ENCODE measurements around the gene AICDA.
"Not testable (repeated sequence)": the region's sequence is repeated elsewhere in the genome, so short reads cannot be mapped to it uniquely, and the experiment has no call there.

The AICDA gene

GRCh38 chr12:8609061-8609570 lies 3.5 kb downstream of the AICDA start:
- DNase-seq (ENCODE audit: low read depth) = peak; percentile 33

DNA sequence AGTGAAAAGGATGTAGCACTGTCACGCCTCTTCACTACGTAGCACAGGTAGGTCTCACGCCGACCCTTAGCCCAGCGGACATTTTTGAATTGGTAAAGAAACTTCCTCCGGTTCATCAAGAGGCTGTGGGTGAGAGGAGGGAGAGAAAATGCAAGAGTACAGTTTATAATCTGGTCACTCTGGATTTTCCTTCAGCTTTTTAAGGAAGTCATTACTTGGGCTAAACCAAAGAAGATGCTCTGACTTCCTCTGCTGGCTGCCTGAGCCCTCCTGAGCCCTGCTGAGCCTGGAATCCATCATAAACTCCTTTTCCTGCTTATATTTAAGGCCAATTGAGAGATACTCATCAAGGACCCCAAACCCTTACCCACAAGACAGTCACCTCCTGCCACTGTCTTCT lies 5.8 kb downstream of the AICDA start:
- DNase-seq (ENCODE audit: low read depth) = no peak

GRCh38 chr12:8605057-8605456 lies 7.6 kb downstream of the AICDA start:
- no peak for DNase-seq (ENCODE audit: low read depth)

GRCh38 chr12:8603856-8604255 lies 8.8 kb downstream of the AICDA start:
- no peak for DNase-seq (ENCODE audit: low read depth)

- DNase-seq (ENCODE audit: low read depth) = no peak
These were observed 9.4 kb downstream of the AICDA start for GRCh38 chr12:8603286-8603685.

- no peak for DNase-seq (ENCODE audit: low read depth)
These were observed 16.1 kb downstream of the AICDA start for GRCh38 chr12:8596561-8596960.

DNA sequence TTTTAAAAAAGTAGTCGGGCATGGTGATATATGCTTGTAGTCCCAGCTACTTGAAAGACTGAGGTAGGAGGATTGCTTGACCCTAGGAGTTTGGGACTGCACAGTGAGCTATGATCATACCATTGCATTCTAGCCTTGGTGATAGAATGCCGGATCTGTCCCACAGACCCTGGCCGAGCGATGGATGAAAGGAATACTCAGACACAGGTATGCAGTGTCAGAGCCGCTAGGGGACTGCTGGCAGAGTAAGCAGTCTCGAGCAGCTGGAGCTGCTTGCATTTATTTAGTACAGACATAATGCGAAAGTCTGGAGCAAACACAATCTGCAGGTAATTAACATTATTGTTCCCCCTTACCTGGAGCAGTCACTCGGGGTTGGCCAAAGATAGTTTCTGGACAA lies 18.6 kb downstream of the AICDA start:
- no peak for DNase-seq (ENCODE audit: low read depth)

- DNase-seq (ENCODE audit: low read depth) = no peak
These were observed 19.4 kb downstream of the AICDA start for GRCh38 chr12:8593246-8593645.

- DNase-seq (ENCODE audit: low read depth) = no peak
These were observed 21.7 kb downstream of the AICDA start for GRCh38 chr12:8590842-8591545.

DNA sequence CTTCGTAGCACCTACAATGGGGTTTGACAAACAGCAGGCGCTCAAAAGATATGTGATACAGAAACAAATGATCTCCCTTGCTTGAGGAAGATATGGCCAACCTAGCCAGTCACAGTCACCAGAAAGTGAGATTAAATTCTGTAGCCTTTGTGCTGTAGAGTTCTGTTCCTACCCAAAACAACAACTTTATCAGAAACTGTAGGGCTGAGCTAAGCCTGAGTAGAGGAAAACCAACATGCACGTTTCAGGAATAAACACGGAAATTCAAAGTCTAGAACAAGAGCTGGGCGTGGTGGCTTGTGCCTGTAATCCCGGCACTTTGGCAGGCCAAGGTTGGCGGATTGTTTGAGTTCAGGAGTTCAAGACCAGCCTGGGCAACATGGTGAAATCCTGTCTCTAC lies 23.0 kb downstream of the AICDA start:
- DNase-seq (ENCODE audit: low read depth) = no peak

GRCh38 chr12:8584478-8584877 lies 28.2 kb downstream of the AICDA start:
- DNase-seq (ENCODE audit: low read depth) = not testable (repeated sequence)

GRCh38 chr12:8584004-8584403 lies 28.7 kb downstream of the AICDA start:
- no peak for DNase-seq (ENCODE audit: low read depth)

GRCh38 chr12:8581098-8581784 lies 31.4 kb downstream of the AICDA start:
- no peak for DNase-seq (ENCODE audit: low read depth)

DNA sequence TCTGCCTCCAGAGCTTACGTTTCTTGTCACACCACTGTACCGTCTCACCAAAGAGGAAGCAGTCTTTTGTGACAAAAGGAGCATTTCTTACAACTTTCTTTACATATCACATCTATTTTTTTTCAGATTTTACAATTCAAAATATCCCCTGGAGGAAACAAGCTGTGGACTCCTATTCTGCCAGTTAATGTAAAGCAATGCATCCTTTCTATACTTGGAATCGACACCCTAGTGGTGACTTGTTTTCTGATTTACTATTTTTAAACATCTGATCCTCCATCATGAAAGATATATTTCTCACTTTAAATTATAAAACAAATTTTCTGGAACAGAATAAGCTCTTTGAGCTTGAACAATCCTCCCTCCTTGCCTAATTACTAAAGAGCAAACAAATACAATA lies 34.8 kb downstream of the AICDA start:
- no peak for DNase-seq (ENCODE audit: low read depth)

DNA sequence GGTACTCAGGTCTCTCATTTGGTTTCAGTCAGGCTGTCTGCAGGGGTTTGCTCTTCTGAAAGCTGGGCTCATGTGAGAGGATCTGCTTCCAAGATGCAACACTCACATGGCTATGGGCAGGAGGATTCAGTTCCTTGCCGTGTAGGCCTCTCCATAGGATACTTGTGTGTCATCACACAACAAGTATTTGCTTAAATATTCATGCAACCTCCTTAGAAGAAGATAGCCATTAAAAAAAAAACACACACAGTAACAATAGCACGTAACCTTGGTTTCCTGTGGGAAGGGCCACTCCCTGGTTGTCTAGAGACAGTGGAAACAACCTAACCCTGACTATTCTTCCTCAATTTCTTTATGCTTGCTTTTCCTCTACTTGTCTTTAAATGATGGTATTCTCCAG lies 40.2 kb downstream of the AICDA start:
- no peak for DNase-seq (ENCODE audit: low read depth)

DNA sequence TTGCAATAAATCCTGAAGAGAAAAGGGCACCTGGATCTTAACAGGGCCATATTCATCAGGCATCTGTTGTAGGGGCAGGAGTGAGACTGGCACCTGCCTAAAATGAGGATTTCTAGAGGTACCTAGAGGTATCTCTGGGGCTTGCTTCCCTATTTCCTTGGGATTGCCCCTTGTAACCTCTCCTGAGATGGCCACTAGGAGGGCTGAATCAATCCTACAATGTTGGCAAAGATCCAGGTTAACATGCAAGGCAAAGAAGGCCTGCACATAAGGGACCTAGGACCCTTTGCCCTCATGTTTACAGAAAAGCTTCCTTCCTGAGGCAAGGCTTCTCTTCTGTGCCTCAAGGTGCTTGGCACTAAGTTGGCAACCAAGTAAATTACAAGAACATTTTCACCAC lies 46.1 kb downstream of the AICDA start:
- no peak for DNase-seq (ENCODE audit: low read depth)

DNA sequence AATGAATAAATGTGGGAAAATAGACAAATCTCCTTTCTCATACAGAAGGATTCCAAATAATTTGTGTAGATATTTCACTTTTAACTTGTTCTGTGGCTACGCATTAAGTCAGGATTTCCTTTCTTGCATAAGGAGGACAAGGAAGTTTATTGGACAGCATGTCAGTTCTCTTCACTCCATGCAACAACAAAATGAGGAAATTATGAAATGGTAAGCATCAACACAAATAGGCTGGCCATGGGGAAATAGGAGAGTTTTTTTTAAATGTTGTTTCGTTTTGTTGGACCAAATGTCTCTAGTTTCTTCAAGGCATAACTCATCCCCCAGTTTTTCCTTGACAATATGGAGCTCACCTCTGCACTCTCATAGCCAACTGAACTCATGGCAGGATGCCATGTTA lies 46.6 kb downstream of the AICDA start:
- not testable (repeated sequence) for DNase-seq (ENCODE audit: low read depth)

DNA sequence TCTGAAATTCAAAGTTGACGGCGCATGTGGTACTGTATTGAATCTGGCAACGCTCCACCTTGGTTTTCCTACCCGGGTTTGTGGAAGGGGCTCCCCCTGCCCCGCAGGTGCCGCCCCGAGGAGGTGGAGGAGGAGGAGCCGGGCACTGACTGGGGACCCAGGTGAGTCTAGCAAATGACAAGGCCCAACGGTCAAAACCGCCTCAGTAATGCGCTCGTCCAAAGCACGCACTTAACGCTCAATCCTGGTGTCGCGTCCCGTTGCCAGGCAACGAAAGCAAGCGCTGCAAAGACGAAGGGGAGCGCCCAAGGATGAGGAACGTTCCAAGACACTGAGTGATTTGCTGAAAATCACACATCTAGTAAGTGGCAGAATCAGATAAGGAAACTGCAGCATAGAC lies 48.0 kb downstream of the AICDA start:
- no peak for DNase-seq (ENCODE audit: low read depth)

DNA sequence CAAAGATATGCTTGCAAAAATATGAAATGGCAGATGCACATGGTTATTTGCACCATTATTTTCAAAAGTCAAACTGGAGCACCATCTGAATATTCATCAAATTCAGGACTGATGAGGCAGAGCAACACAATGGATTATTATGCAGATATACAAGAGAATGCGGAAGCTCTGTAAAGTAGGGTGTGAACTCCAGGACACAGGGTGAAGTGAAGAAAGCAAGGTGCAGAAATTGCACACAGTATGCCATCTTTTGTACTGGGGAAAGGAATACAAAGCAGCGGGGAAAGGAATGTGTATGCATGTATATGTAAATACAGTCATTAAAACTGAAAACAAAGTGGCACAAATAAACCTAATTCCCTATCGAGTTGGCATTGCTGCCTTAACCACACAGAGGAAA lies 49.3 kb downstream of the AICDA start:
- no peak for DNase-seq (ENCODE audit: low read depth)

- DNase-seq (ENCODE audit: low read depth) = no peak
These were observed 50.3 kb downstream of the AICDA start for GRCh38 chr12:8562310-8562709.

GRCh38 chr12:8561011-8561410 lies 51.6 kb downstream of the AICDA start:
- DNase-seq (ENCODE audit: low read depth) = no peak

DNA sequence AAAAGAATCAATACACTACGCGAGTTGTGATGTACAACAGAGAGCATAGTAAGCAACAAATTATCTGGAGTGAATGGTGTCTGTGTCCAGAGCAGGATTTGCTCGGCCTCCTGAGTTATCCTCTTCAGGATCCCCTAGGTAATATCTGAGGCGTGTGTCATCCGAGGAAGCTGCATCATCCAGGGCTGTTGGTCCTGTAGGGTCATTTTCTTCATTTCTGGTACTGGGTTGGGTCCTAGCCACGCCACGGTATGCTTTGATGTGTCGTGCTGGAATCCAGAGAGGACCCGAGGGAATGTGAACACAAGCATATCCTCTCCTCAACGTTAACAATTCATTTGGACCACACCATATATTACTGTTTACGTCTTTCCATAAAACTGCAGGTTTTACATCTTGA lies 53.0 kb downstream of the AICDA start:
- no peak for DNase-seq (ENCODE audit: low read depth)

GRCh38 chr12:8556531-8557097 lies 56.0 kb downstream of the AICDA start:
- DNase-seq (ENCODE audit: low read depth) = no peak

Data from fibroblast of the conjunctiva (primary cell).